Skeletal muscle satellite cell (primary cell): ENCODE data around the gene SLC30A9.

Experiments used
- H3K27me3 ChIP-seq: 2 replicates; pipeline ENCODE4 v1.7.0; 2013; ENCODE audit warnings: low read length; ENCODE audit not compliant: control insufficient read depth, insufficient read depth
- H3K36me3 ChIP-seq: 2 replicates; pipeline ENCODE4 v1.7.0; 2013; ENCODE audit warnings: mild to moderate bottlenecking, control low read depth, low read length; ENCODE audit not compliant: insufficient read depth
- H3K4me1 ChIP-seq: 2 replicates; pipeline ENCODE4 v1.7.0; 2013; ENCODE audit warnings: low read length; ENCODE audit not compliant: control insufficient read depth, insufficient read depth
- H3K4me2 ChIP-seq: 2 replicates; pipeline ENCODE4 v1.7.0; 2013; ENCODE audit warnings: mild to moderate bottlenecking, low read length
- H3K4me3 ChIP-seq: 2 replicates; pipeline ENCODE4 v1.7.0; 2013; ENCODE audit warnings: low read length
- H3K9ac ChIP-seq: 2 replicates; pipeline ENCODE4 v1.7.0; 2013; ENCODE audit warnings: mild to moderate bottlenecking, low read depth, low read length, moderate library complexity
- H3K9me3 ChIP-seq: replicated peaks from 2 replicates; pipeline ENCODE4 v1.7.0; 2013; ENCODE audit warnings: mild to moderate bottlenecking, control low read depth, low read length

The SLC30A9 gene

GRCh38 chr4:42008011-42008786 is 17.9 kb downstream of the SLC30A9 start:
- Histone ChIP-seq H3K9me3 (no peaks in the 10 kb centered on the region), H3K27me3 (no peaks in the 10 kb centered on the region), H3K4me3 (no peak overlapping the region), H3K4me2 (no peak overlapping the region), H3K9ac (no peak overlapping the region), H3K4me1 (no peaks in the 10 kb centered on the region), H3K36me3 (peaks cover 7% of the 10 kb centered on the region)

- Histone ChIP-seq H3K4me3 (no peak overlapping the region), H3K4me1 (no peaks in the 10 kb centered on the region), H3K9me3 (no peaks in the 10 kb centered on the region)
Measured at GRCh38 chr4:42015438-42015837, 25.1 kb downstream of the SLC30A9 start.

DNA sequence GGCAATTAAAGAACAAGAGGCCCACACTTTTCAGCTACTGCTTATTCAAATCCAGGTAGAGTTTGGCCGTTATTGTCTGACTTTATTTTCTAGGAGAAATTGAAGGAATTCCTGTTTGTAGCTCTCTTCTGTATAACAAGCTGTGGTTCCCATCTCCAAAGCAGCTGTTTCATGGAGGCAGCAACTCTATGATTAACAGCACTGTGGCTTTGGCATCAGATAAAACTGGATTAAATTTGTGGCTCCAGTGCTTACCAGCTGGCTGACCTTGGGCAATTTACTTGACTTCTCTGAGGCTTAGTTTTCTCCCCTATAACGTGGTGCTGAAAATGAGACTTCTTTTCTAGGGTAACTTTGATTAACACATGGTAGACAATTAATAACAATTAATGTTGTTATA is 28.1 kb downstream of the SLC30A9 start:
- H3K36me3 ChIP-seq: peaks cover 6% of the 10 kb centered on the region
- no peaks in the 10 kb centered on the region for H3K27me3 ChIP-seq
- H3K4me2 ChIP-seq: no peak overlapping the region
- no peak overlapping the region for H3K9ac ChIP-seq
- no peak overlapping the region for H3K4me3 ChIP-seq
- H3K4me1 ChIP-seq: no peaks in the 10 kb centered on the region
- no peaks in the 10 kb centered on the region for H3K9me3 ChIP-seq

More at GRCh38 chr4:42015438-42015837, 25.1 kb downstream of the SLC30A9 start:
- H3K4me2 ChIP-seq: no peak overlapping the region
- no peaks in the 10 kb centered on the region for H3K36me3 ChIP-seq
- no peaks in the 10 kb centered on the region for H3K27me3 ChIP-seq
- no peak overlapping the region for H3K9ac ChIP-seq

DNA sequence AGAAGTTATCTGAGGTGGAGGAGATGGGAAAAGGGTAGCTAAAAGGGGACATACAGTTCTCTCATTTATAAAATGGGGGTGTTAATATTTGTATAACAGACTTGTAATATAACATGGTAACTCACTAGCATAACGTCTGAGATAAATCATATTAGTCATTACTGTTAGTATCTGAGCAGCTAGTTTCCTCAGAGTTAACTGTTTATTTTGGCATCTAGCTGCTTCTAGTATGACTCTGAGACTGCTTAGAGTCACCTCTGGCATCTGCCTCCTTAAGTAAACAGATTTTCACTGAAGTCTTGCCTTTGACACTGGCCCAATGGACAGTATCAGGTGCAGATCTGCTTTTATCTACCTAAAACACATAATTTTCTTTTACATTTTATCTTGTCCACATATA is 58.1 kb downstream of the SLC30A9 start:
- peaks cover 7% of the 10 kb centered on the region for H3K4me1 ChIP-seq
- H3K4me2 ChIP-seq: peak overlapping the region; percentile 53
- H3K36me3 ChIP-seq: peaks cover 26% of the 10 kb centered on the region
- H3K9me3 ChIP-seq: no peaks in the 10 kb centered on the region
- H3K27me3 ChIP-seq: no peaks in the 10 kb centered on the region
- H3K9ac ChIP-seq: no peak overlapping the region
- H3K4me3 ChIP-seq: no peak overlapping the region

DNA sequence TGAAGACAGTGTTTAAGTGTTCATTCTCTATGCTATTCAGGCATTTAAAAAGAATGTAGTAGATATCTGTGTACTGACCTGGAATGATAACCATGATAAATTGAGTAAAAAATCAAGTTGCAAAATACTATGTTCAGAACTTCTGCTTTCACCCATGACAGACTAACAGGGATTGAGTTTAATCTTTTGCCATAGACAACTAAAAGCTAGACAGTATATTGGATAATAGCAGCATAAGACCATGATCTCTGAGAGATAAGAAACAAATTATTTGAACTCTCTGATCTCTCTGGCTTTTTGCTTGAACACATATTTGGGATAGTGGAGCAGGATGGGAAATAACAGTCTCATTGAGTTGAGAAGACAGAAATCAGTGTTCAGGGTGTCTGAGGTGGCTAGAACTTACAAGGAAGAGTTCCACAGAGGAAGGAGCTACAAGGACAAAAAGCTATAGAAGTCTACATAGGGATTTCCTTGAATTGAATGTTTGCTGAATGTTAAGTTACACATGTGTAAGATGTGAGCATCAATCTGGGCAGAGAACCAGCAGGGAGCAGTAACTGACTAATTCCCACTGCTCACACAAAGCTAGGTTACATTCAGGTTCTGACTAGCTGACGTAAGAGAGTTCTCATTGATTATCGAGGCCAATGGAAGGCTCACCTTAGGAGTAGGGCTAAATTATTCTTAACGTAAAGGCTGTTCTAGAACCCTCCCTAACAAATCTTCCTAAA is 60.4 kb downstream of the SLC30A9 start:
- Histone ChIP-seq H3K9ac (no peak overlapping the region), H3K9me3 (no peaks in the 10 kb centered on the region), H3K4me2 (no peak overlapping the region), H3K36me3 (peaks cover 27% of the 10 kb centered on the region), H3K27me3 (no peaks in the 10 kb centered on the region), H3K4me3 (no peak overlapping the region), H3K4me1 (peaks cover 7% of the 10 kb centered on the region)

DNA sequence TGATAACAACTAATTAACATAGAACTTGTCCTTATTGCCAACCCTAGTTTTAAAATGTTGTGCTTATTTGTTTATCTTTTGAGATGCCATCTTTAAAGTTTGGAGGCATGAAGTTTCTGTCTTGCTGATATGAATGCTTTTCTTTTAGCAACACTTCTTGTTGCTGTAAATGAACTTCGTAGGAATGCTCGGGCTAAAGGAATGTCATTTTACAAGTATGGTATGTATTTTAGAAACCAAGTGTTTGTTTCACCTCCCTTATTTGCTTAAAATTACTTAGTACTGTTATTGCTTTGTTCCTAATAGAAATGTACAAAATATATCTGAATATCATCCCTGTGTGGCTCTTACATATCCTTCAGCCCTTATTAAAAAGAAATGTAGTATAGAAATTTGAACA is 76.1 kb downstream of the SLC30A9 start:
- no peaks in the 10 kb centered on the region for H3K9me3 ChIP-seq
- H3K36me3 ChIP-seq: peaks cover 36% of the 10 kb centered on the region
- H3K4me2 ChIP-seq: no peak overlapping the region
- no peaks in the 10 kb centered on the region for H3K4me1 ChIP-seq
- H3K27me3 ChIP-seq: no peaks in the 10 kb centered on the region
- no peak overlapping the region for H3K4me3 ChIP-seq
- H3K9ac ChIP-seq: no peak overlapping the region

- no peak overlapping the region for H3K4me2 ChIP-seq
- H3K9ac ChIP-seq: no peak overlapping the region
- no peak overlapping the region for H3K4me3 ChIP-seq
- H3K36me3 ChIP-seq: peaks cover 35% of the 10 kb centered on the region
- H3K9me3 ChIP-seq: no peaks in the 10 kb centered on the region
- no peaks in the 10 kb centered on the region for H3K27me3 ChIP-seq
- H3K4me1 ChIP-seq: no peaks in the 10 kb centered on the region
Measured at GRCh38 chr4:42067264-42067663, 76.9 kb downstream of the SLC30A9 start.

DNA sequence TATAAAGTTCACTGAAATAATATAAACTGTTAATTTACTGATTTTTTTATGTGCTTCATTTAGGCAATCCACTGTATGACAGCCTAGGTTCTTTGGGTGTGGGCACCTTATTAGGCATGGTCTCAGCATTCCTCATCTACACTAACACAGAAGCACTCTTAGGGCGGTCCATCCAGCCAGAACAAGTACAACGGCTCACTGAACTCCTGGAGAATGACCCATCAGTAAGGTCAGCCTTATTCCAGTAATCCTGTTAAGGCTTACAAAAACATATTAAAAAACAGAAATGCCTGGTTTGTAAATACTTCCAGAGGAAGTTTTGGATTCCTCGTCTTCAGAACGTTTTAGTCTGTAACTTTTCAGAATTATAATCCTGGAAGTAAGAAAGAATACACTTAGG is 80.1 kb downstream of the SLC30A9 start:
- Histone ChIP-seq H3K4me1 (no peaks in the 10 kb centered on the region), H3K9ac (no peak overlapping the region), H3K4me3 (no peak overlapping the region), H3K36me3 (peaks cover 34% of the 10 kb centered on the region), H3K27me3 (no peaks in the 10 kb centered on the region), H3K9me3 (no peaks in the 10 kb centered on the region), H3K4me2 (no peak overlapping the region)

DNA sequence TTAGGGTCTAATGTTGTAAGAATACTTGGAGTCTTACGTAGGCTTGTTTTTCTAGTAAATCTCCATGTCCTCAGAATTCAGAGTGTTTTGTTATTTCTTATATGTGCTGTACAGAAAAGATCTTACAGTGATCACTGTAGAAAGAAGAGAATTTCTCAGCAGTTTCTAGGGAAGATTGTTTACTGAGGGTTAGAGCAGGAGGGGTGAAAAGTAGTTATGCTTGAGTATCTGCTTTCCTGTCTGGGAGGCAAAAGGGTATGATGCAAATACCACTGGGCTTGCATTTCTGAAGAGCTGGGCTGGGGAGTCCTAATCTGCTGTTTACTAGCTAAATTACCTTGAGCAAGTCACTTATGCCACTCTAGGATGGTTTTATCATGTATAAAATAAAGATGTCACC is 84.0 kb downstream of the SLC30A9 start:
- Histone ChIP-seq H3K9me3 (no peaks in the 10 kb centered on the region), H3K4me3 (no peak overlapping the region), H3K4me1 (no peaks in the 10 kb centered on the region), H3K4me2 (no peak overlapping the region), H3K27me3 (no peaks in the 10 kb centered on the region), H3K36me3 (peaks cover 22% of the 10 kb centered on the region), H3K9ac (no peak overlapping the region)

- H3K9me3 ChIP-seq: no peaks in the 10 kb centered on the region
- H3K4me3 ChIP-seq: no peak overlapping the region
- H3K4me1 ChIP-seq: no peaks in the 10 kb centered on the region
- no peak overlapping the region for H3K9ac ChIP-seq
- no peak overlapping the region for H3K4me2 ChIP-seq
- peaks cover 15% of the 10 kb centered on the region for H3K36me3 ChIP-seq
- H3K27me3 ChIP-seq: no peaks in the 10 kb centered on the region
Measured at GRCh38 chr4:42078184-42078801, 88.0 kb downstream of the SLC30A9 start.

GRCh38 chr4:42080306-42080705 is 90.0 kb downstream of the SLC30A9 start:
- Histone ChIP-seq H3K9ac (no peak overlapping the region), H3K4me2 (no peak overlapping the region), H3K4me1 (no peaks in the 10 kb centered on the region), H3K36me3 (peaks cover 12% of the 10 kb centered on the region), H3K9me3 (no peaks in the 10 kb centered on the region), H3K27me3 (no peaks in the 10 kb centered on the region), H3K4me3 (no peak overlapping the region)
